Gastrocnemius medialis (tissue), 4 donors: ENCODE results near the gene SIX5. TPM values are rescaled to one million over a fixed set of nuclear protein-coding genes. Genes with fewer than 3 reads are reported as not detected.
"Not testable (repeated sequence)": the region's sequence is repeated elsewhere in the genome, so short reads cannot be mapped to it uniquely, and the experiment has no call there.

Experiments used
- ATAC-seq, 2 donors: fragments of 150-250 bp; one replicate each; pipeline ENCODE4 v1.9.1; 2016
- DNase-seq, 2 donors: peaks; one replicate each; pipeline ENCODE4 v3.0.0-alpha.2; 2019
- H3K27ac ChIP-seq, 4 donors: fragments of 200-600 bp; sonication (generic); 1 replicate in 1 of 4; 2 replicates in 3 of 4; pipeline ENCODE4 v1.5.1; 2016 to 2018; ENCODE audit warnings: mild to moderate bottlenecking in 2 of 4, moderate library complexity in 1 of 4
- H3K27me3 ChIP-seq, 3 donors: fragments of 200-600 bp; sonication (generic) in 2 of 3; 1 replicate in 1 of 3; 2 replicates in 2 of 3; pipeline versions ENCODE4 v1.5.1 to v1.6.0; 2016 to 2019; ENCODE audit warnings: mild to moderate bottlenecking in 1 of 3, moderate library complexity in 1 of 3
- H3K36me3 ChIP-seq, 2 donors: fragments of 200-600 bp; sonication (generic) in 1 of 2; one replicate each; pipeline ENCODE4 v1.5.1; 2017 to 2018
- H3K4me1 ChIP-seq, 2 donors: fragments of 200-600 bp; sonication (generic) in 1 of 2; one replicate each; pipeline ENCODE4 v1.5.1; 2016 to 2017; ENCODE audit warnings: mild to moderate bottlenecking in 2 of 2
- H3K4me3 ChIP-seq, 4 donors: fragments of 200-600 bp; sonication (generic) in 3 of 4; 1 replicate in 1 of 4; 2 replicates in 3 of 4; pipeline ENCODE4 v1.5.1; 2016 to 2019; ENCODE audit warnings: mild to moderate bottlenecking in 2 of 4
- H3K9me3 ChIP-seq, 3 donors: fragments of 200-600 bp; sonication (generic) in 2 of 3; 1 replicate in 1 of 3; 2 replicates in 2 of 3; pipeline ENCODE4 v1.5.1; 2016 to 2019
- POLR2A ChIP-seq, 2 donors: fragments of 450-650 bp; IDR thresholded peaks; one replicate each; pipeline ENCODE4 v1.6.1; 2017; ENCODE audit warnings: antibody characterized with exemption in 2 of 2, mild to moderate bottlenecking in 2 of 2, moderate library complexity in 2 of 2
- in situ Hi-C, 4 donors: fragments of 200-750 bp; cut with MboI; loops; one replicate each; pipeline versions ENCODE4 v1.15.0 to v1.8.0; 2017; ENCODE audit warnings: low sequenced_read_pairs in 4 of 4
- intact Hi-C: fragments of 100-400 bp; cut with DNase I; formaldehyde crosslinking; loops from one replicate; pipeline ENCODE4 v1.15.1; 2023; ENCODE audit warnings: low total_unique reads
- total RNA-seq, 4 donors: library from RNA; depleted of rRNA; stranded (reverse); fragments of >200 nt; gene quantifications; one replicate each; pipeline versions ENCODE4 v1.1.0 to v1.2.3, GENCODE V29; 2016
- TF ChIP-seq, protein P1 (sequence below), 5 experiments: fragments of 450-650 bp in 3 of 5; fragments of 200-600 bp in 2 of 5; sonication (generic) in 2 of 5; IDR thresholded peaks in 4 of 5; conservative IDR thresholded peaks in 1 of 5; 1 replicate in 4 of 5; 2 replicates in 1 of 5; pipeline ENCODE4 v1.5.1; 2016 to 2019; ENCODE audit warnings: antibody characterized with exemption in 5 of 5, mild to moderate bottlenecking in 3 of 5, moderate library complexity in 3 of 5

SIX5 gene
- total RNA-seq, 4 donors from 2014 or later, result 8.2 to 12.2 (median 10.1) TPM

DNA sequence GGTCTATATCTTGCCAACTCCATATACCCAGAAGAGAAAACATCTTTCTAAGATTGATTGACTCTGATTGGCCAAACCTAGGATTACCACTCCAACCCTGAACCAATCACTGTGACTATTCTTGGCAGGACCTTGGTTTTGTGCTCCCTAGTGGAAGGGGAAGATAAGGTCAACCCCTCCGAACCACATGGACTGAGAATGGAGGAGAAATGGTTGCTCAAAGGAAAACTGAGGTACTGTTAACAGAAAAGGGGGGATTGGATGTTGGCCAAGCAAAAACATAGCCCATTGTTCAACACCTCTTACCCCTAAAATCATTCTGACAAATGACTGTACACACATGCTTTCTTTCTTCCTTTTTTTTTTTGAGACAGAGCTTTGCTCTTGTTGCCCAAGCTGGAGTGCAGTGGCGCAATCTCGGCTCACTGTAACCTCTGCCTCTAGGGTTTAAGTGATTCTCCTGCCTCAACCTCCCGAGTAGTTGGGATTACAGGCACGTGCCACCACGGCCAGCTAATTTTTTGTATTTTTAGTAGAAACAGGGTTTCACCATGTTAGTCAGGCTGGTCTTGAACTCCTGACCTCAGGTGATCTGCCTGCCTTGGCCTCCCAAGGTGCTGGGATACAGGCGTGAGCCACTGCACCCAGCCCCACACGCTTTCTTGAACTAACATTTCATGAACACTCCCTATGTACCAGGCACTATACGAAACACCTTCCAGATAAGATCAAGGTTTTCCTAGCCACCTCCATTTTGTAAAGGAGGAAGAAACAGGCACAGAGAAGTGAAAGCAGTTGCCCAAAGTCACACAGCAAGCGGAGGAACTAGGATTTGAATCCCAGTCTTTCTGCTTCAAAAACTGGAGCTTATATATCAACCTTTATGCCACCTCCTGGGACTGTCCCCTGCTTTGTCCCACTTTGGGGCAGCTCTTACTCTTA, 29.3 kb downstream of the SIX5 start:
- DNase-seq (no peak), ATAC-seq (no peak)
- H3K27me3 ChIP-seq, result no peaks in the 10 kb centered on the region
- no peak overlapping the region for H3K27ac ChIP-seq
- TF ChIP-seq POLR2A (IDR thresholded peaks at IDR 0.05), result no peak
- TF ChIP-seq, protein P1, sequence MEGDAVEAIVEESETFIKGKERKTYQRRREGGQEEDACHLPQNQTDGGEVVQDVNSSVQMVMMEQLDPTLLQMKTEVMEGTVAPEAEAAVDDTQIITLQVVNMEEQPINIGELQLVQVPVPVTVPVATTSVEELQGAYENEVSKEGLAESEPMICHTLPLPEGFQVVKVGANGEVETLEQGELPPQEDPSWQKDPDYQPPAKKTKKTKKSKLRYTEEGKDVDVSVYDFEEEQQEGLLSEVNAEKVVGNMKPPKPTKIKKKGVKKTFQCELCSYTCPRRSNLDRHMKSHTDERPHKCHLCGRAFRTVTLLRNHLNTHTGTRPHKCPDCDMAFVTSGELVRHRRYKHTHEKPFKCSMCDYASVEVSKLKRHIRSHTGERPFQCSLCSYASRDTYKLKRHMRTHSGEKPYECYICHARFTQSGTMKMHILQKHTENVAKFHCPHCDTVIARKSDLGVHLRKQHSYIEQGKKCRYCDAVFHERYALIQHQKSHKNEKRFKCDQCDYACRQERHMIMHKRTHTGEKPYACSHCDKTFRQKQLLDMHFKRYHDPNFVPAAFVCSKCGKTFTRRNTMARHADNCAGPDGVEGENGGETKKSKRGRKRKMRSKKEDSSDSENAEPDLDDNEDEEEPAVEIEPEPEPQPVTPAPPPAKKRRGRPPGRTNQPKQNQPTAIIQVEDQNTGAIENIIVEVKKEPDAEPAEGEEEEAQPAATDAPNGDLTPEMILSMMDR (IDR thresholded peaks at IDR 0.05 in 4 of 5, conservative IDR thresholded peaks at IDR 0.05 in 1 of 5), result no peak
- no peaks in the 10 kb centered on the region for H3K4me1 ChIP-seq
- in situ Hi-C loops (no loop called here), intact Hi-C loops (no loop called here)
- H3K4me3 ChIP-seq, result no peak overlapping the region
- no peaks in the 10 kb centered on the region for H3K9me3 ChIP-seq
- no peaks in the 10 kb centered on the region for H3K36me3 ChIP-seq

DNA sequence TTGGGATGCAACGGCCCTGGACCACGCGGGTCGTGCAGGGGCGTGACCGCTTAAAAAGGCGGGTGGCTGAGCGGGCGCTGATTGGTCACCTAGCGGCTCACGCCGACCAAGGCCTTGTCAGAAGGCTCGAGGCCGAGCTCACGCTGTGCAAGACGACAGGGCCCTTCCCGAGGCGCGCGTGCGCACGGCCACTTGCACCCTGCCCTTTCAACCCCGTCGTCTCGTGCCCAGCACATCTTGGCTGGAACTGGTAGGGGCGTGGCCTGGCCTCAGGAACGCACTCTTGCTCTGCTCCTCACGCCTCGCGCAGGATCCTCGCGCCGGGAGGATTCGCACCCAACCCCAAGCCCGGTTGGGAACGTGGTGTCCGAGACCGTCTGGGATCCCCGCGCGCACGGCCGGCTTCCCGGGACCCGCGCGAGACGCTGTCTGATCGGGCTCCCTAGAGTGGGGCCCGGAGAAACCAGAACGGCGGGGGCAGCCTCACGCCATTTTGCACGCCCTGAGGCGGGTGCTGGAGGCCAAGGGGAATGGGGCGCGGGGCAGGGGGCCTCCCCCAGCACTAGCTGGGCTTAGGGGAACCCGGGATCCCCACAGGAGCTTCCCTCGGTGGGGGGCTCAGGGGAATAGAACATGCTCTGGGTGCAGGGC, 35.8 kb downstream of the SIX5 start, which contains the start of gene MEIOSIN:
Gene MEIOSIN, plus strand, starts transcription at position 280 of the 651 bp plus-strand sequence. CDS start 1,938 bp downstream, outside the sequence.
- Histone ChIP-seq H3K9me3 (no peaks in the 10 kb centered on the region), H3K4me1 (peaks cover 9 to 10% of the 10 kb centered on the region in 2 donors), H3K27me3 (no peaks in the 10 kb centered on the region), H3K4me3 (no peak within 1 kb of the TSS), H3K36me3 (no peaks in the 10 kb centered on the region), H3K27ac (no peak within 1 kb of the TSS)
- ATAC-seq (no peak), DNase-seq (no peak)
- TF ChIP-seq, protein P1 (IDR thresholded peaks at IDR 0.05 in 4 of 5, conservative IDR thresholded peaks at IDR 0.05 in 1 of 5), result no peak
- no peak for TF ChIP-seq POLR2A (IDR thresholded peaks at IDR 0.05)
- in situ Hi-C loops (no loop called here), intact Hi-C loops (loop anchor here (5.0 kb wide), 1 partner anchor 34 kb away; the partner anchor contains the start of gene SIX5)

DNA sequence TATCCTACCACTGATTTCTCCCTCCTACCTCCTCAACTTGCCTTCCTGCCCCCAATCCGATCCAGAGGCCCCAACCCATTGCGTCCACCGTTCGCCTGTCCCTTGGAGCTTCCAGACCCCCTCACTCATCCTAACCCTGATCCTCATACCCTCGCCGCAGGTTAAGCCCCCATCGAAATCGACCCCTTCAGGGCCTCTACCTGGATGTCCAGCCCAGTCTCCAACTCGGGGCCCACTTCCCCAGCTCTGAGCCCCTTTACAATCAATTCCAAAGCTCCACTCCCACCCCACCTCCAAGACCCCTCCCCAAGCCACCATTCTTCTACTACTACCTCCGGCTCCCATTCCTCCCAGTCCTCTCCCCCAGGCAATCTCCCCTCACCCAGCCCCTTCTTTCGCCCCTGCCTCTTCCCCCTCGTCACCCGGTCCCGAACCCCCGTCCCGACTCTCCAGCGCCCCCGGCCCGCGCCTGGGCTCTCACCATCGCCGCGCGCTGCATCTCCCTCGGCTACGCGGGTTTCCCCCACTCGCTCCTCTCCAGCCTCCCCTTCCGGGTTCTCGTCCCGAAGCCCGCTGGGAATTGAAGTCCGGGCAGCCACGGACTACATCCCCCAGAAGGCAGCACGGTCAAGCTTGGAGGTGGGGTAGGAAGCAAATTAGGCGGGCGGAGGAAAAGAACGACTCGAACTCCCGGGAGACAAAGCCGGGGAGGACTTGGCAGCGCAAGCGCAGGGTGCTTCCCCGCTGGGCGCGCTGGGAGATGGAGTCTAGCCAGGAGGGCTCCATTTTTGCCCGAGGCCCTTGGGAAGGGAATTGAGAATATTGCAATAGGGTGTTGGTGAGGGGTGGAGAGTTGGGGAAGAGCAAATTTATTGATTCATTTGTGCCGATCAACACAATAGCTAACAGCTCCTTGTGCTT, 38.4 kb downstream of the SIX5 start, which contains the start of gene FBXO46:
Gene FBXO46, minus strand, starts transcription at position 529 of the 921 bp plus-strand sequence. CDS start 17,401 bp downstream, outside the sequence.
- Histone ChIP-seq H3K9me3 (no peaks in the 10 kb centered on the region), H3K4me3 (peak within 1 kb of the TSS; percentile 85 to 98 (median 92)), H3K27ac (peak within 1 kb of the TSS; percentile 83 to 90 (median 87)), H3K36me3 (no peaks in the 10 kb centered on the region), H3K4me1 (peaks cover 9 to 10% of the 10 kb centered on the region in 2 donors), H3K27me3 (no peaks in the 10 kb centered on the region)
- ATAC-seq, result peak; percentile 99 to 100
- in situ Hi-C loops (no loop called here), intact Hi-C loops (loop anchor here (1.0 to 5.0 kb wide), 3 partner anchors 13 to 37 kb away; partner anchors contain the start of gene SIX5)
- peak; percentile 95 to 97 for DNase-seq
- TF ChIP-seq, protein P1 (IDR thresholded peaks at IDR 0.05 in 4 of 5, conservative IDR thresholded peaks at IDR 0.05 in 1 of 5), result no peak
- TF ChIP-seq POLR2A (IDR thresholded peaks at IDR 0.05), result peak; percentile 52 to 82

DNA sequence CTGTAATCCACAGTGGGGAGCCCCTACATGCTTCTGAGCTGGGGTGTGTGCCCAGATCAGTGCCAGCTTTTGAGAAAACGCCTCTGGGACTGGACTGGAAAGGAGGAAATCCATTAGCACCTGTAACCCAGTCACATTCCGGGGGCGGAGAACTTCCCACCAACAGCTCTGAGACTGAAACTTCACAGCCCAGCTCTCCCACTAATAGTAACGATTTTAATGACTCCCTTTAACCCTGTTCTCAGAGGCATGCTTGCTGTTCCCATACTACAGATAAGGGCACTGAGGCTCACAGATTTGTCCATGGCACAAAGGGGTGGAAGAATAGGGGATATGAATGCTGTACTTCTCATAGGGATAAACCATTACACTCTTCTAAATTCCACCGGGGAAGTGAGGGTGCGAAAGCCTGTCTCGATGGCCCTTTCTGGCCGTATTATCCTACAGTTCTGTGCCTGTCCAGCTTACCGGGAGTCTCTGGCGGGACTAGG, 39.2 kb downstream of the SIX5 start:
- intact Hi-C loops (loop anchor here (1.0 to 5.0 kb wide), 3 partner anchors 13 to 37 kb away; partner anchors contain the start of gene SIX5), in situ Hi-C loops (no loop called here)
- H3K4me3 ChIP-seq, result peak overlapping the region; percentile 85 to 98 (median 92)
- ATAC-seq (no peak), DNase-seq (no peak)
- TF ChIP-seq, protein P1 (IDR thresholded peaks at IDR 0.05 in 4 of 5, conservative IDR thresholded peaks at IDR 0.05 in 1 of 5), result no peak
- no peak for TF ChIP-seq POLR2A (IDR thresholded peaks at IDR 0.05)
- H3K4me1 ChIP-seq, result peaks cover 9 to 10% of the 10 kb centered on the region in 2 donors
- no peaks in the 10 kb centered on the region for H3K36me3 ChIP-seq
- no peaks in the 10 kb centered on the region for H3K27me3 ChIP-seq
- H3K9me3 ChIP-seq, result no peaks in the 10 kb centered on the region
- H3K27ac ChIP-seq, result peak overlapping the region; percentile 83 to 90 (median 87)

DNA sequence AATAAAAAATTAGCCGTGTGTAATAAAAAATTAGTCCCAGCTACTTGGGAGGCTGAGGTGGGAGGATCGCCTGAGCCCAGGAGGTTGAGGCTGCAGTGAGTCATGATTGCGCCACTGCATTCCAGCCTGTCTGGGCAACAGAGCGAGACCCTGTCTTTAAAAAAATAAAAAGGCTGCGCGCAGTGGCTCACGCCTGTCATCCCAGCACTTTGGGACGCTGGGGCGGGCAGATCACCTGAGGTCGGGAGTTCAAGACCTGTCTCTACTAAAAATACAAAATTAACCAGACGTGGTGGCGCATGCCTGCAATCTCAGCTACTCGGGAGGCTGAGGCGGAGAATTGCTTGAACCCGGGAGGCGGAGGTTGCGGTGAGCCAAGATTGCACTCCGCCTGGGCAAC, 40.4 kb downstream of the SIX5 start:
- in situ Hi-C loops, H3K9me3 ChIP-seq, DNase-seq, intact Hi-C loops, H3K4me1 ChIP-seq, H3K4me3 ChIP-seq, H3K36me3 ChIP-seq, H3K27ac ChIP-seq, H3K27me3 ChIP-seq, ATAC-seq: not testable (repeated sequence)

DNA sequence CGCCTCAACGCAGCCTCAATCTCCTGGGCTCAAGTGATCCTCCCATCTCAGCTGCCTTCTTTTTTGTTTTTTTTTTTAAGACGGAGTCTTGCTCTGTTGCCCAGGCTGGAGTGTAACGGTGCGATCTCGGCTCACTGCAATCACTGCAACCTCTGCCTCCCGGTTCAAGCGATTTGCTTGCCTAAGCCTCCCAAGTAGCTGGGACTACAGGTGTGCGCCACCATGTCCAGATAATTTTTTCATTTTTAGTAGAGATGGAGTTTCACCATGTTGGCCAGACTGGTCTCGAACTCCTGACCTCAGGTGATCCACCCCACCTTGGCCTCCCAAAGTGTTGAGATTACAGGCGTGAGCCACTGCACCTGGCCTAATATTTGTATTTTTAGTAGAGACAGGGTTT, 49.0 kb downstream of the SIX5 start:
- H3K36me3 ChIP-seq, H3K9me3 ChIP-seq, DNase-seq, H3K27ac ChIP-seq, H3K4me3 ChIP-seq, in situ Hi-C loops, ATAC-seq, intact Hi-C loops, H3K27me3 ChIP-seq: not testable (repeated sequence)
- H3K4me1 ChIP-seq, result peaks cover 16 to 17% of the 10 kb centered on the region in 2 donors
